ENCODE data around the gene ME3. TPM values are rescaled to one million over a fixed set of nuclear protein-coding genes. Genes with fewer than 3 reads are reported as not detected.

The ME3 gene
- total RNA-seq, 2 donors from 2014 or later: 62.4 to 62.5 TPM

DNA sequence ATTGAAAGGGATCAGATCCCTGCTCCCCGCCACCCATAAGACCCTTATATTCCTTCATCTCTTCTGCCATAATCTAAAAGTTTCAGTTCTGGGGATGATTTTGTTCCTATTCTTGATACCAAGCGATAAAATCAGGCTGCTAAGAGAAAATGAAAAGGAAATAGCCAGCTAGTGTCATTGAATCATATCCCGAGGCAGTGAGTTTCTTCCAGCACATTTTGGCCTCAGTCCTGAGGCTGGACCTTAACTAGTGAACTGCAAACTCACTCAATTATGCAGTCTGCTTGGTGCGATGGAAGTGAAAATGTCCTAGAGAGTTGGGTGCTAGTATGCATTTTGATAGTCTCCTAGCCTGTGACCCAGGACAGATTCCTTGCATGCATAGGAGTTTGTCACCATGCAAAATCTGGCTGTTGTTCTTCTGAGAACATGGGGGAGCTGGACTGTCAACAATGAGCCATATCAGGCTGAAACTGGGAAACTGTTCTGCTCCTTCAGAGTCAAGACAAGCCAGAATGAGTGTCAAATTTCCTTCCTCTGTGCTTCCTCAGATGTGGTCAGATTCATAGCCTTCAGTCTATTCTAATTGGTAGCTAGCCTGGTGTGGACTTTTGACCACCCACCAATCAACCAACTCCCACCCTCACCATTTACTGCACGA is 194.8 kb downstream of the ME3 start:
- DNase-seq (ENCODE audit: low spot score) (no peak), ATAC-seq (ENCODE audit: insufficient number of reproducible peaks, low FRiP score, low read depth) (no peak)
- TF ChIP-seq, protein P1, sequence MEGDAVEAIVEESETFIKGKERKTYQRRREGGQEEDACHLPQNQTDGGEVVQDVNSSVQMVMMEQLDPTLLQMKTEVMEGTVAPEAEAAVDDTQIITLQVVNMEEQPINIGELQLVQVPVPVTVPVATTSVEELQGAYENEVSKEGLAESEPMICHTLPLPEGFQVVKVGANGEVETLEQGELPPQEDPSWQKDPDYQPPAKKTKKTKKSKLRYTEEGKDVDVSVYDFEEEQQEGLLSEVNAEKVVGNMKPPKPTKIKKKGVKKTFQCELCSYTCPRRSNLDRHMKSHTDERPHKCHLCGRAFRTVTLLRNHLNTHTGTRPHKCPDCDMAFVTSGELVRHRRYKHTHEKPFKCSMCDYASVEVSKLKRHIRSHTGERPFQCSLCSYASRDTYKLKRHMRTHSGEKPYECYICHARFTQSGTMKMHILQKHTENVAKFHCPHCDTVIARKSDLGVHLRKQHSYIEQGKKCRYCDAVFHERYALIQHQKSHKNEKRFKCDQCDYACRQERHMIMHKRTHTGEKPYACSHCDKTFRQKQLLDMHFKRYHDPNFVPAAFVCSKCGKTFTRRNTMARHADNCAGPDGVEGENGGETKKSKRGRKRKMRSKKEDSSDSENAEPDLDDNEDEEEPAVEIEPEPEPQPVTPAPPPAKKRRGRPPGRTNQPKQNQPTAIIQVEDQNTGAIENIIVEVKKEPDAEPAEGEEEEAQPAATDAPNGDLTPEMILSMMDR (IDR thresholded peaks at IDR 0.05): no peak
- Histone ChIP-seq H3K27ac (peak overlapping the region in 1 of 2 donors; percentile 29), H3K4me3 (no peak overlapping the region), H3K4me1 (ENCODE audit: control insufficient read depth in 1 of 2, low read depth in 2 of 2) (peaks cover 14 to 49% of the 10 kb centered on the region in 2 donors), H3K9me3 (no peaks in the 10 kb centered on the region), H3K36me3 (no peaks in the 10 kb centered on the region), H3K27me3 (replicated peaks; ENCODE audit: insufficient read depth) (no peaks in the 10 kb centered on the region)

DNA sequence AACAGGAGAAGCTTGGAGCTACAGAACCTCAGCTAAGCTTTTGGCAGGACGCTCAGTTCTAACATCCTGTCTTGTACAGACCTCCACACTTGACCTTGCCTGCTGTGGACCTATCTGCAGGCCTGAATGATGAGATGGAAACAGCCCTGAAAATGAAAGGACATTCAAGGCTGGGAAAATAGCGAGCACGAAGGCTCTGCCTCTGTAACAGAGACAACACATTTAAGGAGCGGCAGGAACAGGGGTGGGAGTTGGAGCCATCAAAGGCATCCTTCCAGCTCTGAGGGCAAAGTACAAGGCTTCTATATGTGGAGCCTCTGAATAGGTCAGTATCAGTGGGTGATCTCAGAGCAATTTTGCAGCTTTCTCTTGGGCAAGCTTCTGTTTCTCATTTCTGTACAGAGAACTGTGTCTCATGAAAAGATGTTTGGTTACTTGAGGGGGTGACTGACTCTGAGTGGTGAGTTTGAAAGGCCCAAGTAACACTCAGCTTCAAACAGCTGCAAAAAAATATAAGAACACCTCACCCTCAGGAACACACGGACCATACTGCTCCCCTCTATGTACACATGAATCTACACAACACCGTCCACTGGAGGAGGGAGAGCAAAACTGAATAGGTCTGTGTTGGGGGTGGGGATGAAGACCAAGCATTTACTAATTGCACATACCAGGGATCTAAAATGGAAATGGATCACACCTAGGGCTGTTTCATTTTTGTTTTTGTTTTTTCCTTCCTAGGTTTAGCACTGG is 196.1 kb downstream of the ME3 start:
- Histone ChIP-seq H3K36me3 (no peaks in the 10 kb centered on the region), H3K4me1 (ENCODE audit: control insufficient read depth in 1 of 2, low read depth in 2 of 2) (peaks cover 14 to 49% of the 10 kb centered on the region in 2 donors), H3K27me3 (replicated peaks; ENCODE audit: insufficient read depth) (no peaks in the 10 kb centered on the region), H3K27ac (peak overlapping the region in 1 of 2 donors; percentile 11), H3K4me3 (no peak overlapping the region), H3K9me3 (no peaks in the 10 kb centered on the region)
- ATAC-seq (ENCODE audit: insufficient number of reproducible peaks, low FRiP score, low read depth): no peak
- TF ChIP-seq, protein P1 (IDR thresholded peaks at IDR 0.05): no peak
- no peak for DNase-seq (ENCODE audit: low spot score)

DNA sequence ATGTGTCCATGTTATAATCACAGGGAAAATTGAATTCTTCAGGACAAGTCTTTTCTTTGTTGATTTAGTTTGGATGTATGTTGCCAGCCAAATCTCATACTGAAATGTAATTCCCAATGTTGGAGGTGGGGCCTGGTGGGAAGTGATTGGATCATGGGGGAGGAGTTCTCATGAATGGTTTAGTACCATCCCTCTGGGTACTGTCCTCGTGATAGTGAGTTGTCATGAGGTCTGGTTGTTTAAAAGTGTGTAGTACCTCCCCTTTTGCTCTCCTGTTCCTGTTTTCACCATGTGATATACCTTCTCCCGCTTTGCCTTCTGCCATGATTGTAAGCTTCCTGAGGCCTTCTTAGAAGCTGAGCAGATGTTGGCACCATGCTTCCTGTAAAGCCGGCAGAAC is 197.4 kb downstream of the ME3 start:
- Histone ChIP-seq H3K9me3 (no peaks in the 10 kb centered on the region), H3K4me1 (ENCODE audit: control insufficient read depth in 1 of 2, low read depth in 2 of 2) (peaks cover 14 to 51% of the 10 kb centered on the region in 2 donors), H3K27ac (peak overlapping the region; percentile 56 to 76), H3K27me3 (replicated peaks; ENCODE audit: insufficient read depth) (no peaks in the 10 kb centered on the region), H3K4me3 (no peak overlapping the region), H3K36me3 (no peaks in the 10 kb centered on the region)
- ATAC-seq (ENCODE audit: insufficient number of reproducible peaks, low FRiP score, low read depth) (no peak), DNase-seq (ENCODE audit: low spot score) (no peak)
- TF ChIP-seq, protein P1 (IDR thresholded peaks at IDR 0.05): no peak

DNA sequence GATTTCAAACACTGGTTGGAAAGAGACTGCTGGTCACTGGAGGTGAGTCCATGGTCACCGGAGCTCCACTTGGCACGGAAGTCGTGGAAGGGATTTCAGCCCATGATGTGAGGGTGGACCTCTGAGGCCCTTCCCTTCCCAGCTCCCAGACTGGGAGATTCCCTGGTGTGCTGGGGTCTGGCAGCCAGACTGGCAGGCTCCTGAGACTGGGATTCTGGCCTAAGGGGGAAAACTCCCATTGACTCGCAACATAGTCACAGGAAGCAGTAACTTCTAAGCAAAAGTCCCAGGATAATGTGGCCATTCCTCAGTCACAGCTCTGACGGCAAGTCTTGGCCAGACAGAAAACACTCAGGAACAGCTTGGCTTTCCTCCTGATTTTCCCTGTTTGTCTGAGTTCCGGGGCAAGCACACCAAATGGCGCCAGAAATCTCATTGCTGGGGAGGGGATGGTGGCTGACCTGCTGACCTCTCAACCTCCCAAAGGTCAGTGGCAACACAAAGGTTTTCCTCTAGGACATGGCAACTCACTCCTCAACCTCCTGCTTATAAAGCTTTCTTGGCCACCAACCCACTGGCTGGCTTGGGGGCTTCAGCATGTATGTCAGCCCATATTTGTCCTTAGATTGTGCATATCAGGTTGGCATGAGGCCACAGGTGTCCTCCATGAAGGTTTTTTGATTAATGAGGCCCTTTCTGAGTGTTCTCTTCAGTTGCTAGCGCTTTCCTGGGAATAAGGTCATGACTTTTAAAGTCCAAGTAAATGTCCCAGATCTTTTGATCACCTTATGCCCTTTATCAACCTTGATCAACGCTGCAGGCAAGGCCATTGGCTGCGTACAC is 198.2 kb downstream of the ME3 start:
- peaks cover 14 to 55% of the 10 kb centered on the region in 2 donors for H3K4me1 ChIP-seq (ENCODE audit: control insufficient read depth in 1 of 2, low read depth in 2 of 2)
- peak overlapping the region; percentile 56 to 76 for H3K27ac ChIP-seq
- no peaks in the 10 kb centered on the region for H3K36me3 ChIP-seq
- no peak overlapping the region for H3K4me3 ChIP-seq
- TF ChIP-seq, protein P1 (IDR thresholded peaks at IDR 0.05): no peak
- H3K27me3 ChIP-seq (replicated peaks; ENCODE audit: insufficient read depth): no peaks in the 10 kb centered on the region
- no peaks in the 10 kb centered on the region for H3K9me3 ChIP-seq
- ATAC-seq (ENCODE audit: insufficient number of reproducible peaks, low FRiP score, low read depth): peak; percentile 60
- DNase-seq (ENCODE audit: low spot score): no peak

Measured in thoracic aorta (tissue), 2 donors.